Left ventricle myocardium inferior (tissue), 1 donor: ENCODE data around the gene KMT2B. TPM values are rescaled to one million over a fixed set of nuclear protein-coding genes. Genes with fewer than 3 reads are reported as not detected.

Experiments
- DNase-seq: peaks from one replicate; pipeline ENCODE4 v3.0.0-alpha.2; 2020
- H3K27ac ChIP-seq: fragments of 200-600 bp; replicated peaks from 2 replicates; pipeline ENCODE4 v1.8.0; 2021
- H3K27me3 ChIP-seq: fragments of 200-600 bp; 2 replicates; pipeline ENCODE4 v1.8.0; 2021; ENCODE audit warnings: low read depth
- H3K36me3 ChIP-seq: fragments of 200-600 bp; 2 replicates; pipeline ENCODE4 v1.8.0; 2021
- H3K4me1 ChIP-seq: fragments of 200-600 bp; 2 replicates; pipeline ENCODE4 v1.8.0; 2021
- H3K4me3 ChIP-seq: fragments of 200-600 bp; 2 replicates; pipeline ENCODE4 v1.8.0; 2021; ENCODE audit warnings: mild to moderate bottlenecking, moderate library complexity
- H3K9me3 ChIP-seq: fragments of 200-600 bp; replicated peaks from 2 replicates; pipeline ENCODE4 v1.8.0; 2021
- intact Hi-C: fragments of 100-400 bp; cut with micrococcal nuclease; formaldehyde crosslinking; loops from one replicate; pipeline ENCODE4 v1.11.0; 2022
- total RNA-seq: library from RNA; stranded (reverse); fragmentation: NEBNext Ultra II Directional; extraction: Animal tissue kit (Norgen Biotek cat#: 25700); gene quantifications from one replicate; pipeline ENCODE4 v1.2.1, GENCODE V29; 2021
- TF ChIP-seq, protein P1 (sequence below): fragments of 200-600 bp; IDR thresholded peaks from 2 replicates; pipeline ENCODE4 v1.8.0; 2021; ENCODE audit warnings: antibody characterized with exemption, mild to moderate bottlenecking, borderline replicate concordance
- donor health status: DM: no; HTN: yes; CAD: no; lungs with severe emphysema.

Gene KMT2B
- total RNA-seq, 1 donor from 2014 or later, result 12.8 TPM

DNA sequence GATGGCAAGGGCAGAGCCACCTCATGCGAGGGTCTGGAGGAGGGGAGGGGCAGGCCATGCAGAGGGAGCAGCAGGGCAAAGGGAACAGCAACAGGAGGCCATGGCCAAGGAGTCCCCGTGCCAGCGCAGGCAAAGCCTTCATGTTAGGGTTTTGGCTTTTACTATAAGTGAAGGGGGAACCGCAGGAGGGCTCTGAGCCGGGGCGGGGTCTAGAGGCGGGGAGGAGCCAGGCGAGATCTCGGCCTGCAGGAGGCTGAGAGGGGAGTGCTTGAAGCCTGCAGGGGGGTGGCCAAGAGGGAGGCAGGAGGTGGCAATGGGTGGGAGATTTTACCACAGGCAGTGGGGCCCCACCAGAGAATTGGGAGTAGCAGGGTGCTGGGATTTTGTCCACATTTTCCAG lies 63.8 kb downstream of the KMT2B start:
- H3K27me3 ChIP-seq, result no peaks in the 10 kb centered on the region
- intact Hi-C loops, result no loop called here
- H3K4me1 ChIP-seq, result no peaks in the 10 kb centered on the region
- H3K36me3 ChIP-seq, result peaks cover 15% of the 10 kb centered on the region
- no peaks in the 10 kb centered on the region for H3K9me3 ChIP-seq
- H3K4me3 ChIP-seq, result no peak overlapping the region
- DNase-seq, result no peak
- no peak overlapping the region for H3K27ac ChIP-seq
- TF ChIP-seq, protein P1, sequence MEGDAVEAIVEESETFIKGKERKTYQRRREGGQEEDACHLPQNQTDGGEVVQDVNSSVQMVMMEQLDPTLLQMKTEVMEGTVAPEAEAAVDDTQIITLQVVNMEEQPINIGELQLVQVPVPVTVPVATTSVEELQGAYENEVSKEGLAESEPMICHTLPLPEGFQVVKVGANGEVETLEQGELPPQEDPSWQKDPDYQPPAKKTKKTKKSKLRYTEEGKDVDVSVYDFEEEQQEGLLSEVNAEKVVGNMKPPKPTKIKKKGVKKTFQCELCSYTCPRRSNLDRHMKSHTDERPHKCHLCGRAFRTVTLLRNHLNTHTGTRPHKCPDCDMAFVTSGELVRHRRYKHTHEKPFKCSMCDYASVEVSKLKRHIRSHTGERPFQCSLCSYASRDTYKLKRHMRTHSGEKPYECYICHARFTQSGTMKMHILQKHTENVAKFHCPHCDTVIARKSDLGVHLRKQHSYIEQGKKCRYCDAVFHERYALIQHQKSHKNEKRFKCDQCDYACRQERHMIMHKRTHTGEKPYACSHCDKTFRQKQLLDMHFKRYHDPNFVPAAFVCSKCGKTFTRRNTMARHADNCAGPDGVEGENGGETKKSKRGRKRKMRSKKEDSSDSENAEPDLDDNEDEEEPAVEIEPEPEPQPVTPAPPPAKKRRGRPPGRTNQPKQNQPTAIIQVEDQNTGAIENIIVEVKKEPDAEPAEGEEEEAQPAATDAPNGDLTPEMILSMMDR, result no peak

DNA sequence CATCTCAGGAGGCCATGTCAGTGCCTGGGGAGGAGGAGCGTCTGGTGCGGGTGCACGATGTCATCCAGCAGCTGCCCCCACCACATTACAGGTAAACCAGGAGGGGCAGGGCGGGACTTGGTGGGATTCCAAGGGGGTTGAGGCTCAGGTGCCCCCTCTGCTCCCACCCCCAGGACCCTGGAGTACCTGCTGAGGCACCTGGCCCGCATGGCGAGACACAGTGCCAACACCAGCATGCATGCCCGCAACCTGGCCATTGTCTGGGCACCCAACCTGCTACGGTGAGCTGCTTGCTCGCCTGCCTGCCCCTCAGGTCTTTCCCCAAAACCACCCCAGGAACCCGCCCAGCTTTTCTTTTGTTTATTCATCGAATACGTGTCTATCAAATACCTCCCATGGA lies 64.8 kb downstream of the KMT2B start:
- no peaks in the 10 kb centered on the region for H3K9me3 ChIP-seq
- TF ChIP-seq, protein P1, result no peak
- H3K4me1 ChIP-seq, result no peaks in the 10 kb centered on the region
- intact Hi-C loops, result no loop called here
- no peak overlapping the region for H3K27ac ChIP-seq
- H3K27me3 ChIP-seq, result no peaks in the 10 kb centered on the region
- H3K4me3 ChIP-seq, result no peak overlapping the region
- no peak for DNase-seq
- H3K36me3 ChIP-seq, result peaks cover 15% of the 10 kb centered on the region

DNA sequence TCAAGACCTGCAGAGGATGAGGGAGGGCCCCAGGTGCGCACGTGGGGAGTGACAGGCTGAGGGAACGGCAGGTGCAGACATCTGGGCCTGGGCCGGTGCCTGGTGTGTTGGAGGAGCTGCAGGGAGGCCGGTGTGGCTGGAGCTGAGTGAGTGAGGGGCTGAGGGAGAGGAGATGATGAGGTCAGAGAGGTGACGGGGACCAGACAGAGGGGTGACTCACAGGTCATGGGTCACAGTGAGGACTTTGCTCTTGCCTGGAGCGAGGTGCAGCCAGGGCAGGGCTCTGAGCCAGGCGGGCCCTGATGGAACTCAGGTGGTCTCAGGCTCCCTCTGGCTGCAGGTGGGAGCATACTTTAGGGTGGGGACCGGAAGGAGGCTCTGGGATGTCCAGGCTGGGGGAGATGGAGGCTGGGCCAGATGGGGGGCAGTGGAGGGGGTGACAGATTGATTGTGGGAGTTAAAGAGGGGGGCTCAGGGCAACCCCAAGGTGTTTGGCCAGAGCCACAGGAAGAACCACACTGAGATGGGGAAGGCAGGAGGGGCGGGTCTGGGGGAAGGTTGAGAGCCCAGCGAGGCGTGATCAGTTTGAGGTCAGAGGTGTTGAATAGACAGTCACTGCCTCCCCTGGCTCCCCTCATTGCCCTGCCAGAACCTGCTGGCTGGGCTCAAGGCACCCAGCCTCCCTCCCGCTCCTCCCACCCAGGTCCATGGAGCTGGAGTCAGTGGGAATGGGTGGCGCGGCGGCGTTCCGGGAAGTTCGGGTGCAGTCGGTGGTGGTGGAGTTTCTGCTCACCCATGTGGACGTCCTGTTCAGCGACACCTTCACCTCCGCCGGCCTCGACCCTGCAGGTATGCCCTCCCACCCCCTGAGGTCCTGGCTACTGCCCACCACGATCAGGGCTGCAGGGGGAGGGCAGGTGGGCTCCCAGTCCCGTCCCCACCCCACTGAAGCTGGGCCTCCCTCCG lies 65.9 kb downstream of the KMT2B start:
- no peak overlapping the region for H3K27ac ChIP-seq
- no peak for DNase-seq
- peaks cover 15% of the 10 kb centered on the region for H3K36me3 ChIP-seq

DNA sequence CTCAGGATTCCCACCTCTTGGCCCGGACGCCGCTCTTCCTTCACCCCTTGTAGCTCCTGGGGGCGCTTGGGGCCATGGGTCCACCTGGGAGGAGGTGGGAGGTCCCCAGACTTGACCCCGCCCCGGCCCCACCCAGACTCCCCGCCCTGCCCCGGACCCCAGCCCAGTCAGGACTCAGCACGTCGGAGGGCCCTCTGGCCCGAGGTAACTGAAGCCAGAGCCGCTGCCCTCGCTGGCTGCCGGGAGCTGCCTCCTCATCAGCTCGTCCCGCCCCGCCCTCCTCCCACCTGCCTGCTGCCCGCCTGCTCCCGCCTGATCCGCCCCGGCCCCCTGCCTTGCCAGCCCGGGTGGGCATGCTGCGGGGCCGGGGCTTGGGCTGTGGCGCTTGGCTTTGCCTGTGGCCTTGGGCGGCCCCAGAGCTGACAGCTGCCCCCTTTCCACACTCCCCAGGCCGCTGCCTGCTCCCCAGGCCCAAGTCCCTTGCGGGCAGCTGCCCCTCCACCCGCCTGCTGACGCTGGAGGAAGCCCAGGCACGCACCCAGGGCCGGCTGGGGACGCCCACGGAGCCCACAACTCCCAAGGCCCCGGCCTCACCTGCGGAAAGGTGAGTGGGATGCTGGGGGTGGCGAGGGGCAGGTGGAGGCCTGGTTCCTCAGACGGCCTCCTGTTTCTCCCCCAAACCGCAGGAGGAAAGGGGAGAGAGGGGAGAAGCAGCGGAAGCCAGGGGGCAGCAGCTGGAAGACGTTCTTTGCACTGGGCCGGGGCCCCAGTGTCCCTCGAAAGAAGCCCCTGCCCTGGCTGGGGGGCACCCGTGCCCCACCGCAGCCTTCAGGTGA lies 66.9 kb downstream of the KMT2B start:
- H3K27ac ChIP-seq, result no peak overlapping the region
- H3K36me3 ChIP-seq, result peaks cover 15% of the 10 kb centered on the region
- H3K4me1 ChIP-seq, result no peaks in the 10 kb centered on the region
- H3K27me3 ChIP-seq, result no peaks in the 10 kb centered on the region
- DNase-seq, result no peak
- TF ChIP-seq, protein P1, result no peak
- intact Hi-C loops, result no loop called here
- H3K9me3 ChIP-seq, result no peaks in the 10 kb centered on the region
- H3K4me3 ChIP-seq, result no peak overlapping the region

More for the DNA sequence above, 65.9 kb downstream of the KMT2B start:
- Histone ChIP-seq H3K27me3 (no peaks in the 10 kb centered on the region), H3K9me3 (no peaks in the 10 kb centered on the region), H3K4me1 (no peaks in the 10 kb centered on the region), H3K4me3 (no peak overlapping the region)
- intact Hi-C loops, result no loop called here
- TF ChIP-seq, protein P1, result no peak

DNA sequence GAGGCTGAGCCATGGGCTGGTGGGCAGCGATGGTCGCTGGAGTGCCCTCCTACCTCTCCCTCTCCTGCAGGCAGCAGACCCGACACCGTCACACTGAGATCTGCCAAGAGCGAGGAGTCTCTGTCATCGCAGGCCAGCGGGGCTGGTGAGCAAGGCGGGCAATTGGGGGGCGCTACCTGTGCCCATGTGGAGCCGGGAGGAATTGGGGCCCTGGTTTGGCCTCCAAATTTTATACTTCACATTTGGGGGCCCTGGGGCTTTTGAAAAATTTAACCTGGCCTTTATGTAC lies 67.5 kb downstream of the KMT2B start:
- Histone ChIP-seq H3K36me3 (peaks cover 11% of the 10 kb centered on the region), H3K27ac (no peak overlapping the region), H3K4me1 (no peaks in the 10 kb centered on the region), H3K9me3 (no peaks in the 10 kb centered on the region), H3K4me3 (no peak overlapping the region), H3K27me3 (no peaks in the 10 kb centered on the region)
- intact Hi-C loops, result no loop called here
- DNase-seq, result no peak
- TF ChIP-seq, protein P1, result no peak
